ENCODE results near the gene DHH.

The DHH gene

GRCh38 chr12:49051777-49052438, 42.7 kb downstream of the DHH start:
- Mint-ChIP-seq H3K27me3 (no peaks in the 10 kb centered on the region), H3K9me3 (no peaks in the 10 kb centered on the region), H3K4me3 (no peak overlapping the region), H3K4me1 (peaks cover 31% of the 10 kb centered on the region), H3K27ac (peak overlapping the region in 1 of 2 donors; percentile 90)
- DNase-seq = no peak
- ATAC-seq = no peak

- peaks cover 26% of the 10 kb centered on the region for H3K4me1 Mint-ChIP-seq
- H3K9me3 Mint-ChIP-seq = no peaks in the 10 kb centered on the region
- H3K4me3 Mint-ChIP-seq = no peak overlapping the region
- no peaks in the 10 kb centered on the region for H3K27me3 Mint-ChIP-seq
- ATAC-seq (no peak), DNase-seq (no peak)
- peak overlapping the region in 1 of 2 donors; percentile 90 for H3K27ac Mint-ChIP-seq
Observed at GRCh38 chr12:49051373-49051764, 43.2 kb downstream of the DHH start.

- Mint-ChIP-seq H3K9me3 (no peaks in the 10 kb centered on the region), H3K27me3 (no peaks in the 10 kb centered on the region), H3K4me1 (peaks cover 20% of the 10 kb centered on the region), H3K27ac (peak overlapping the region in 1 of 2 donors; percentile 86), H3K4me3 (no peak overlapping the region)
- no peak for DNase-seq
- no peak for ATAC-seq
Observed at GRCh38 chr12:49050507-49051372, 43.9 kb downstream of the DHH start.

GRCh38 chr12:49049566-49050224, 44.9 kb downstream of the DHH start:
- H3K27me3 Mint-ChIP-seq = no peaks in the 10 kb centered on the region
- H3K27ac Mint-ChIP-seq = no peak overlapping the region
- no peak for DNase-seq
- peaks cover 11% of the 10 kb centered on the region for H3K4me1 Mint-ChIP-seq
- no peak for ATAC-seq
- H3K9me3 Mint-ChIP-seq = no peaks in the 10 kb centered on the region
- no peak overlapping the region for H3K4me3 Mint-ChIP-seq

GRCh38 chr12:49048953-49049352, 45.6 kb downstream of the DHH start:
- H3K4me3 Mint-ChIP-seq = no peak overlapping the region
- ATAC-seq (no peak), DNase-seq (no peak)
- no peaks in the 10 kb centered on the region for H3K9me3 Mint-ChIP-seq
- H3K4me1 Mint-ChIP-seq = peaks cover 15% of the 10 kb centered on the region
- H3K27me3 Mint-ChIP-seq = no peaks in the 10 kb centered on the region
- peak overlapping the region in 1 of 2 donors; percentile 91 for H3K27ac Mint-ChIP-seq

- no peak for DNase-seq
- Mint-ChIP-seq H3K4me3 (no peak overlapping the region), H3K27me3 (no peaks in the 10 kb centered on the region), H3K4me1 (peaks cover 15% of the 10 kb centered on the region), H3K9me3 (no peaks in the 10 kb centered on the region), H3K27ac (peak overlapping the region in 1 of 2 donors; percentile 59)
- ATAC-seq = no peak
Observed at GRCh38 chr12:49046129-49046895, 48.3 kb downstream of the DHH start.

GRCh38 chr12:49044660-49045059, 49.9 kb downstream of the DHH start:
- Mint-ChIP-seq H3K27ac (peak overlapping the region in 1 of 2 donors; percentile 29), H3K9me3 (no peaks in the 10 kb centered on the region), H3K27me3 (no peaks in the 10 kb centered on the region), H3K4me1 (peaks cover 10% of the 10 kb centered on the region), H3K4me3 (no peak overlapping the region)
- DNase-seq (no peak), ATAC-seq (no peak)

GRCh38 chr12:49043856-49044258, 50.7 kb downstream of the DHH start:
- H3K9me3 Mint-ChIP-seq = no peaks in the 10 kb centered on the region
- no peak overlapping the region for H3K4me3 Mint-ChIP-seq
- DNase-seq = peak; percentile 63 to 69
- no peaks in the 10 kb centered on the region for H3K27me3 Mint-ChIP-seq
- peak; percentile 83 for ATAC-seq
- peak overlapping the region in 1 of 2 donors; percentile 27 for H3K27ac Mint-ChIP-seq
- peaks cover 10% of the 10 kb centered on the region for H3K4me1 Mint-ChIP-seq

GRCh38 chr12:49043241-49043640, 51.4 kb downstream of the DHH start:
- Mint-ChIP-seq H3K4me1 (peaks cover 10% of the 10 kb centered on the region), H3K27ac (no peak overlapping the region), H3K4me3 (no peak overlapping the region), H3K27me3 (no peaks in the 10 kb centered on the region), H3K9me3 (no peaks in the 10 kb centered on the region)
- no peak for ATAC-seq
- no peak for DNase-seq

GRCh38 chr12:49041881-49042484, 52.6 kb downstream of the DHH start:
- Mint-ChIP-seq H3K27ac (peak overlapping the region; percentile 90 to 94), H3K4me1 (peaks cover 10% of the 10 kb centered on the region), H3K4me3 (no peak overlapping the region), H3K9me3 (no peaks in the 10 kb centered on the region), H3K27me3 (no peaks in the 10 kb centered on the region)
- ATAC-seq = no peak
- no peak for DNase-seq

GRCh38 chr12:49041036-49041880, 53.3 kb downstream of the DHH start:
- H3K27ac Mint-ChIP-seq = no peak overlapping the region
- DNase-seq (no peak), ATAC-seq (peak; percentile 31)
- H3K4me3 Mint-ChIP-seq = no peak overlapping the region
- no peaks in the 10 kb centered on the region for H3K9me3 Mint-ChIP-seq
- peaks cover 10% of the 10 kb centered on the region for H3K4me1 Mint-ChIP-seq
- H3K27me3 Mint-ChIP-seq = no peaks in the 10 kb centered on the region

- H3K9me3 Mint-ChIP-seq = no peaks in the 10 kb centered on the region
- H3K27ac Mint-ChIP-seq = peak overlapping the region; percentile 61 to 81
- no peak overlapping the region for H3K4me3 Mint-ChIP-seq
- no peaks in the 10 kb centered on the region for H3K27me3 Mint-ChIP-seq
- H3K4me1 Mint-ChIP-seq = peaks cover 10% of the 10 kb centered on the region
- DNase-seq = no peak
- no peak for ATAC-seq
Observed at GRCh38 chr12:49040364-49040855, 54.2 kb downstream of the DHH start.

GRCh38 chr12:49039421-49040363, 54.9 kb downstream of the DHH start:
- no peaks in the 10 kb centered on the region for H3K9me3 Mint-ChIP-seq
- H3K27ac Mint-ChIP-seq = peak overlapping the region; percentile 61 to 81
- H3K4me1 Mint-ChIP-seq = peaks cover 8% of the 10 kb centered on the region
- DNase-seq (no peak), ATAC-seq (no peak)
- no peak overlapping the region for H3K4me3 Mint-ChIP-seq
- H3K27me3 Mint-ChIP-seq = no peaks in the 10 kb centered on the region

Data from stimulated activated naive CD8-positive, alpha-beta T cell treated with anti-CD3 and anti-CD28 coated beads, Interleukin-15, amount 100 ng/mL, for 72 hours (primary cell).